ENCODE data around the gene PPP4R2.
A peak's percentile ranks its signal among the peaks of the same experiment; 100 is the strongest.

DNA sequence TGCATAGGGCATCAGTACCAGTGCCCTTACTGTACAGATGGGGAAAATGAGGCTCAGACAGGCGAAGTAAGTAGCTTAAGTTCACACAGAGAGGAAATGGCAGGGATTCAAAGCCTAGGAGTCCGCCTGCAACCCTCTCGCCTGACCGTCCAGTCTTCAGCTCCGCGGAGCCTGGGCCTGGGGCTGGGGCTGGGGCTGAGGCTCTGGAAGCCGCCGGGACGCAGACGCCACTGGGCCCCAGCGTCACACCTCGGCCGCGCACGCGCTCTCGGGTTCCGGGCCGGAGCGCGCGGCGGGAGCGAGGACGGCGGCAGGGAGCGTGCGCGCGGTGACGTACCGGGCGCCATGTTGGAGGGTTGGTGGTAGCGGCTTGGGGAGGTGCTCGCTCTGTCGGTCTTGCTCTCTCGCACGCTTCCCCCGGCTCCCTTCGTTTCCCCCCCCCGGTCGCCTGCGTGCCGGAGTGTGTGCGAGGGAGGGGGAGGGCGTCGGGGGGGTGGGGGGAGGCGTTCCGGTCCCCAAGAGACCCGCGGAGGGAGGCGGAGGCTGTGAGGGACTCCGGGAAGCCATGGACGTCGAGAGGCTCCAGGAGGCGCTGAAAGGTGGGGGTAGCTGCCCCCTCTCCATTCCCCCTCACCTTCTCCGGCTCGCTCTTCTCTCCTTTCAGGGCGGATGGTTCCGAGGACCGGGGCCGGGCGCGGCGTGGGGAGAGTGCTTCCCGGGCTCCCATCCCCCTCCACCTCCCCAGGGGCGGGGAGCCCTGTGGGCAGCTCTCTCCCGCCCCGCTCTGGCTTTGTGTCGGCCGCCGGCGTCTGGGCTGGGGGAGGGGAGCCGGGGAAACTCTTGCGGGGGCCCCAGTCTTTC lies at the start of gene PPP4R2:
- TF ChIP-seq, protein P1, sequence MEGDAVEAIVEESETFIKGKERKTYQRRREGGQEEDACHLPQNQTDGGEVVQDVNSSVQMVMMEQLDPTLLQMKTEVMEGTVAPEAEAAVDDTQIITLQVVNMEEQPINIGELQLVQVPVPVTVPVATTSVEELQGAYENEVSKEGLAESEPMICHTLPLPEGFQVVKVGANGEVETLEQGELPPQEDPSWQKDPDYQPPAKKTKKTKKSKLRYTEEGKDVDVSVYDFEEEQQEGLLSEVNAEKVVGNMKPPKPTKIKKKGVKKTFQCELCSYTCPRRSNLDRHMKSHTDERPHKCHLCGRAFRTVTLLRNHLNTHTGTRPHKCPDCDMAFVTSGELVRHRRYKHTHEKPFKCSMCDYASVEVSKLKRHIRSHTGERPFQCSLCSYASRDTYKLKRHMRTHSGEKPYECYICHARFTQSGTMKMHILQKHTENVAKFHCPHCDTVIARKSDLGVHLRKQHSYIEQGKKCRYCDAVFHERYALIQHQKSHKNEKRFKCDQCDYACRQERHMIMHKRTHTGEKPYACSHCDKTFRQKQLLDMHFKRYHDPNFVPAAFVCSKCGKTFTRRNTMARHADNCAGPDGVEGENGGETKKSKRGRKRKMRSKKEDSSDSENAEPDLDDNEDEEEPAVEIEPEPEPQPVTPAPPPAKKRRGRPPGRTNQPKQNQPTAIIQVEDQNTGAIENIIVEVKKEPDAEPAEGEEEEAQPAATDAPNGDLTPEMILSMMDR (IDR thresholded peaks at IDR 0.05 in 4 of 5, conservative IDR thresholded peaks at IDR 0.05 in 1 of 5), result no peak
- peak; percentile 86 to 88 for TF ChIP-seq POLR2A (IDR thresholded peaks at IDR 0.05)
